ENCODE results near the gene TTLL8.
A peak's percentile ranks its signal among the peaks of the same experiment; 100 is the strongest.

TTLL8 gene

DNA sequence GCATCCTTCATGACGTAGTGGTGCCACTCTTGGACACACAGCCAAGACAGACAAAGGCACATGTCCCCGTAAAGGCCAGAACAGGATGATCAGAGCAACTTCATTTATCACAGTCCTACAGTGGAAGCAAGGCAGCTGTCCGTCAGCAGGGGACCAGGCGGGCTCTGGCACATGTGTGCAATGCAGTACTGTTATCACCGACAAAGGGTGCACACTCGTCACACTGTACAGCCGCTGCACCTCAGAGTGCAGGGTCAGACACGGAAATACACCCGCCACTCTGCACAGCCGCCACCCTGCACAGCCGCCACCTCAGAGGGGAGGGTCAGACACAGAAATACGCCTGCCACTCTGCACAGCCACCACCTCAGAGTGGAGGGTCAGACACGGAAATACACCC is 32.1 kb downstream of the TTLL8 start:
- H3K9me3 Mint-ChIP-seq: no peaks in the 10 kb centered on the region
- peaks cover 9% of the 10 kb centered on the region for H3K4me1 Mint-ChIP-seq
- H3K27me3 Mint-ChIP-seq: no peaks in the 10 kb centered on the region
- no peaks in the 10 kb centered on the region for H3K36me3 Mint-ChIP-seq
- H3K4me3 Mint-ChIP-seq: no peak overlapping the region
- H3K27ac Mint-ChIP-seq: no peak overlapping the region

- Mint-ChIP-seq H3K36me3 (no peaks in the 10 kb centered on the region), H3K9me3 (no peaks in the 10 kb centered on the region), H3K4me3 (no peak overlapping the region), H3K27ac (no peak overlapping the region), H3K27me3 (no peaks in the 10 kb centered on the region), H3K4me1 (peaks cover under 1% of the 10 kb centered on the region)
Measured at GRCh38 chr22:50022171-50022819, 35.8 kb downstream of the TTLL8 start.

GRCh38 chr22:50020606-50021005 is 37.5 kb downstream of the TTLL8 start:
- Mint-ChIP-seq H3K27ac (no peak overlapping the region), H3K4me3 (no peak overlapping the region), H3K4me1 (no peaks in the 10 kb centered on the region), H3K36me3 (no peaks in the 10 kb centered on the region), H3K27me3 (no peaks in the 10 kb centered on the region), H3K9me3 (no peaks in the 10 kb centered on the region)

DNA sequence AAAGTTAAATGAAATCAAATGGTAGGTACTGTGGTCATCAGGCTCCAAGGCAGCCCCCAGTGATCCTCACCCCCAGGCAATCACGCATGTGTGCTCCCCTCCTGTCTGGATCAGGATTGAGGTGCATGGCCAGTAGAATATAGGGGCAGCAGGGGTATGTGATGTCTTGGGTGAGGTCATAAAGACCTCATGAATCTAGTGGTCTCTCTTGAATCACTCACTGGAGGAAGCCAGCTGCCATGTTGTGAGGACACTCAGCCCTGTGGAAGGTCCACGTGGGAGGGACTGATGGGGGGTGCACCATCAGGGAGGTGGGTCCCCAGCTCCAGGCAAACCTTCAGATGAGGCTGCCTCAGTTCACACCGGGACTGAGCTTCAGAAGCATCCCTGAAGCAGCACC is 38.8 kb downstream of the TTLL8 start:
- H3K9me3 Mint-ChIP-seq: no peaks in the 10 kb centered on the region
- H3K36me3 Mint-ChIP-seq: no peaks in the 10 kb centered on the region
- H3K4me3 Mint-ChIP-seq: peak overlapping the region; percentile 62
- H3K27me3 Mint-ChIP-seq: no peaks in the 10 kb centered on the region
- H3K27ac Mint-ChIP-seq: peak overlapping the region; percentile 66
- no peaks in the 10 kb centered on the region for H3K4me1 Mint-ChIP-seq

DNA sequence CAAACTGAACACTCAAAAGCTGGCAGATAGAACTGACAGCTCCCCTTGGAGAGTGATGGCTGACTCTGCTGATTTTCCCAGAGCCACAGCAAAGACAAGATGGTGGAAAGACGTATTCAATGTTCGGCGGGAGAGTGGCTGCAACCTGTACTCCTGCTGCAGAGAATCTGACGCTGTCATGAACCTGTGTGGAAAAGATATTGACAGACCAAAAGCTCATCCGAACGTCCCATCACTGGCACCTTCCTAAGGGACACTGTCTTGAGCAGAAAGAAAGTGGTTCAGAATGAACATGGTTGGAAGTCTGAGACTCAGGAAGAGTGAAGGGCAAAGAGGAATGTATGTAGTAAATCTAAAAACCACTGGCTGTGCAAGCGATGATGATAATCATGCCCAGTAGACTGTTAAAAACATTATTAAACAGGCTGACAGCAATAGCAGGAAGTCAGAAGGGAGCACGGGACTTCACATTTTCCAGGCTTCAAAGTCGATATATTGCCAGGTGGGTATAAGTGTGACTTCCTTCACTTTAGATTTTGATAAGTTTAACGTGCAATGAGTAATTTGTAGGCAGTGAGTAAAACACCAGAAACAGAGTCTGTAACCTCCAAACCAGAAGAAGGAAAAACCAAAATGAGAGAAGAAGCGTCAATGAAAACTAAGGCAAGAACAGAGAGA is 39.4 kb downstream of the TTLL8 start:
- peak overlapping the region; percentile 62 for H3K4me3 Mint-ChIP-seq
- H3K27ac Mint-ChIP-seq: peak overlapping the region; percentile 66
- no peaks in the 10 kb centered on the region for H3K4me1 Mint-ChIP-seq
- H3K27me3 Mint-ChIP-seq: no peaks in the 10 kb centered on the region
- H3K9me3 Mint-ChIP-seq: no peaks in the 10 kb centered on the region
- no peaks in the 10 kb centered on the region for H3K36me3 Mint-ChIP-seq

GRCh38 chr22:50017701-50018224 is 40.3 kb downstream of the TTLL8 start:
- Mint-ChIP-seq H3K36me3 (no peaks in the 10 kb centered on the region), H3K4me3 (peak overlapping the region; percentile 62), H3K27me3 (no peaks in the 10 kb centered on the region), H3K9me3 (no peaks in the 10 kb centered on the region), H3K4me1 (no peaks in the 10 kb centered on the region), H3K27ac (peak overlapping the region; percentile 90)

- H3K27me3 Mint-ChIP-seq: no peaks in the 10 kb centered on the region
- no peaks in the 10 kb centered on the region for H3K9me3 Mint-ChIP-seq
- H3K27ac Mint-ChIP-seq: peak overlapping the region; percentile 90
- no peaks in the 10 kb centered on the region for H3K4me1 Mint-ChIP-seq
- H3K4me3 Mint-ChIP-seq: peak overlapping the region; percentile 62
- H3K36me3 Mint-ChIP-seq: no peaks in the 10 kb centered on the region
Measured at GRCh38 chr22:50016988-50017700, 41.0 kb downstream of the TTLL8 start.

- H3K36me3 Mint-ChIP-seq: no peaks in the 10 kb centered on the region
- peak overlapping the region; percentile 46 for H3K27ac Mint-ChIP-seq
- peaks cover 5% of the 10 kb centered on the region for H3K4me1 Mint-ChIP-seq
- no peaks in the 10 kb centered on the region for H3K9me3 Mint-ChIP-seq
- peak overlapping the region; percentile 11 for H3K4me3 Mint-ChIP-seq
- no peaks in the 10 kb centered on the region for H3K27me3 Mint-ChIP-seq
Measured at GRCh38 chr22:50016308-50016987, 41.6 kb downstream of the TTLL8 start.

DNA sequence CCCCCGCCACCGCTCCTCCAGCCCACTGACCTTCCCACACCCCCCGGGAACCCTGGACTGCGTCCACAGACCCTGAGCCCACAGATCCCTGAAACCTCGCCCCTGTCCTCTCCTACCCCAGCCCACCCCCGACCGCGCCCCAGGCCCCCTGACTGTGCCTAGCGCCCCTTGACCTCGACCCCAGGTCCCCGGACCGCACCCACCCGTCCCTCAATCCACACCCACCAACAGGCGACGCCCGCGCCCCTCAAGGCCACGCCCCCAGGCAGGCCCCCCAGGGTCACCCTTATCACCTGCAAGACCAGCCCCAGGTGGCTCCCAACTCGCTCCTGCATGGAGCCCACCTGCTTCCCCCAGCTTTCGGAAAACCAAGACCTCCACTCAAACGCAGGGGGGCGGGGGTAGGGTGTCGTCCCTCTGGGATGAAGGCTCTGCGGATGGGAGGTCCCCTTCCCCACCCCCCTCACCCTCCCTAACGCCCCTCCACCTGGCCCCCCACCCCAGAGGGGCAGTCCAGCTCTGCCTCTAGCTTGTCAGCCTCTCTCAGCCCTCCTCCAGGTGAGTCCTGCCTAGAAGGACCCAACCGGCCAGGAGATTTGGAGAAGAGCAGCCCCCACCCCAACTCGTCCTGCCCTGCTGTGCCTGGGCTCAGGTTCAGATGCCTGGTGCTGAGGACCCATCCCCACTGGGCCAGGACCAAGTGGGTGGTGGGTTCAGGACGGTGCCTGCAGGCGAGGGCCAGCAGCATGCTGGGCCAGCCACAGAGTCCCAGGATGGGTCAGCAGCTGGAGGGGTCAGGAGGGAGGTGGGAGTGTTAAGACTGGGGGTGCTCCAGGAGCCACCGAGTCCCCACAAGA is 42.4 kb downstream of the TTLL8 start:
- H3K4me1 Mint-ChIP-seq: peaks cover 10% of the 10 kb centered on the region
- H3K27ac Mint-ChIP-seq: no peak overlapping the region
- no peak overlapping the region for H3K4me3 Mint-ChIP-seq
- no peaks in the 10 kb centered on the region for H3K36me3 Mint-ChIP-seq
- no peaks in the 10 kb centered on the region for H3K9me3 Mint-ChIP-seq
- H3K27me3 Mint-ChIP-seq: no peaks in the 10 kb centered on the region

GRCh38 chr22:50014655-50015401 is 43.3 kb downstream of the TTLL8 start:
- H3K27me3 Mint-ChIP-seq: no peaks in the 10 kb centered on the region
- H3K27ac Mint-ChIP-seq: no peak overlapping the region

DNA sequence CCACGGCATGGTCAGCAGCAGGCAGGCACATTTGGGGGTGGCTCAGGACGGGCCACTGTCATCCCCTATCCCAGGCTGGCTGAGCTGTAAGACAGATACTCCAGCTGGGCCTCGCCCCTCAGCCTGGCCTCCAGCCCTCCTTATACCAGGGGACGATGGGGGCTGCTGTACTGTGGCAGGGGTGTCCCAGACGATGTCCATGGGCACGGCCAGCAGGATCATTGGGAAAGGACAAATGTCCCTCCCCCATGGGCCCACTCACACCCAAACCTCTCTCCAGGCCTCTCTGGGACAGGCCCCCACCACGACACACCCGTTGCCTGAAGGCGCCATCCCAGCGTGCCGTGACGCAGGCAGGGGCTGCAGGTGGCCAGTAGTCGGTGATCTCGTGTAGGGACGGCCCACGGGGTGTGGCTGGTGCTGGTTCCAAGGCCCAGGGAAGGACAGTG is 44.0 kb downstream of the TTLL8 start:
- Mint-ChIP-seq H3K9me3 (no peaks in the 10 kb centered on the region), H3K4me1 (peaks cover 10% of the 10 kb centered on the region), H3K4me3 (peak overlapping the region; percentile 26), H3K27ac (no peak overlapping the region), H3K36me3 (no peaks in the 10 kb centered on the region), H3K27me3 (no peaks in the 10 kb centered on the region)

More at GRCh38 chr22:50014655-50015401, 43.3 kb downstream of the TTLL8 start:
- no peaks in the 10 kb centered on the region for H3K9me3 Mint-ChIP-seq
- H3K4me1 Mint-ChIP-seq: peaks cover 10% of the 10 kb centered on the region
- H3K4me3 Mint-ChIP-seq: no peak overlapping the region
- H3K36me3 Mint-ChIP-seq: no peaks in the 10 kb centered on the region

GRCh38 chr22:50012211-50013181 is 45.6 kb downstream of the TTLL8 start, which contains the start of gene IL17REL:
IL17REL (minus strand) TSS chr22:50012765; CDS start chr22:50012646, 119 bp downstream.
- Mint-ChIP-seq H3K4me1 (peaks cover 10% of the 10 kb centered on the region), H3K9me3 (no peaks in the 10 kb centered on the region), H3K36me3 (no peaks in the 10 kb centered on the region), H3K27ac (no peak within 1 kb of the TSS), H3K27me3 (no peaks in the 10 kb centered on the region), H3K4me3 (peak within 1 kb of the TSS; percentile 33)

Data from activated naive CD4-positive, alpha-beta T cell treated with anti-CD3 and anti-CD28 coated beads, Interleukin-2, amount 50 U/mL, for 24 hours (primary cell).